Stomach (tissue), 4 donors: ENCODE results near the gene ABHD17B.

Source experiments
- POLR2A ChIP-seq, 4 donors: fragments of 450-650 bp; IDR thresholded peaks; one replicate each; pipeline ENCODE4 v1.6.1; 2016; ENCODE audit warnings: antibody characterized with exemption in 4 of 4, control low read depth in 2 of 4, mild to moderate bottlenecking in 1 of 4, moderate library complexity in 1 of 4
- POLR2AphosphoS5 ChIP-seq, 3 donors: sonication (generic); formaldehyde crosslinking; IDR thresholded peaks; one replicate each; pipeline ENCODE4 v1.6.1; 2016; ENCODE audit warnings: antibody characterized with exemption in 3 of 3

DNA sequence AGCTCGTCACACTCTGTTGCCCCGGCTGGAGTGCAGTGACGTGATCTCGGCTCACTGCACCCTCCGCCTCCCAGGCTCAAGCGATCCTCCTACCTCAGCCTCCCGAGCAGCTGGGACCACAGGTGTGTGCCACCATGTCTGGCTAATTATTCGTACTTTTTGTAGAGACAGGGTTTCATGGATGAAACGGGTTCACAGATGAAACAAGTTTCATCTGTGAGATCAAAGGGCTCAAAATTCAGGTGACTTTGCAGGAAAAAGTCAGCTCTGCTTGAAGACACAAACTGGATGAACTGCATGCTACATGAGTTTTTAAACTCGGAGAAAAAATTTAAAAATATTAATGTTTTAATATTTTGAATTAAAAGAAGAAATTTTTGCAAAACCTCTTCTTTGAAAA, 24.5 kb downstream of the ABHD17B start:
- TF ChIP-seq POLR2AphosphoS5 (IDR thresholded peaks at IDR 0.05) (no peak), POLR2A (IDR thresholded peaks at IDR 0.05) (no peak)
